ENCODE measurements around the gene CRMP1. TPM values are rescaled to one million over a fixed set of nuclear protein-coding genes. Genes with fewer than 3 reads are reported as not detected.

The CRMP1 gene
- total and polyA plus RNA-seq, 2 of the 4 experiments (the other 2 are of a cell fraction) = 4.1 to 7.4 TPM

GRCh38 chr4:5816851-5817375 is 76.0 kb downstream of the CRMP1 start:
- H3K27me3 ChIP-seq (ENCODE audit: control insufficient read depth, insufficient read depth, low read length) = no peaks in the 10 kb centered on the region
- H4K20me1 ChIP-seq (ENCODE audit: insufficient read depth, low read length) = peaks cover 26% of the 10 kb centered on the region
- dilution Hi-C loops (cut with HindIII; ENCODE audit: low sequenced_read_pairs, unreplicated experiment) = no loop called here

More at GRCh38 chr4:5816851-5817375, 76.0 kb downstream of the CRMP1 start:
- no peak overlapping the region for H2AK5ac ChIP-seq (ENCODE audit: low read depth, low read length)
- no peak overlapping the region for H2BK15ac ChIP-seq (ENCODE audit: low read depth, low read length)
- no peak overlapping the region for H2BK5ac ChIP-seq (ENCODE audit: low read depth, low read length, poor library complexity, severe bottlenecking)
- peaks cover 3 to 37% of the 10 kb centered on the region in 2 experiments; a peak in 3 of 4 replicates for H3K79me1 ChIP-seq (ENCODE audit: low read depth in 1 of 2, low read length in 2 of 2)
- H2BK20ac ChIP-seq (ENCODE audit: low read depth, low read length) = no peak overlapping the region
- no peak overlapping the region for H3K4me3 ChIP-seq (ENCODE audit: insufficient read depth, low read depth, low read length)
- H3K4ac ChIP-seq (ENCODE audit: low read depth, low read length) = no peak overlapping the region
- POLR2A ChIA-PET (ENCODE audit: unreplicated experiment) = no interaction called here
- DNase-seq (no peak), ATAC-seq (ENCODE audit: low read depth) (no peak)
- no peak overlapping the region for H3K14ac ChIP-seq (replicated peaks; ENCODE audit: low read depth, low read length)
- no peak overlapping the region for H2BK120ac ChIP-seq (ENCODE audit: low read depth, low read length)
- H4K5ac ChIP-seq (ENCODE audit: low read depth, low read length) = no peak overlapping the region
- no peak overlapping the region for H2AFZ ChIP-seq (replicated peaks; ENCODE audit: low read length, poor library complexity)
- no peak overlapping the region for H4K91ac ChIP-seq (ENCODE audit: insufficient read depth, low read depth, low read length)
- H3K9me3 ChIP-seq (ENCODE audit: control insufficient read depth, insufficient read depth, low read length) = no peaks in the 10 kb centered on the region
- H3K4me1 ChIP-seq (ENCODE audit: control insufficient read depth, insufficient read depth, low read length) = no peaks in the 10 kb centered on the region
- WGBS, 2 experiments (ENCODE audit: extremely low coverage in 2 of 2, insufficient read length in 1 of 2) = 91% methylated on average over 6 of the region's 12 CpGs; no CpG with 5 or more reads in 1 of the 2 experiments
- in situ Hi-C loops (cut with MboI; ENCODE audit: low sequenced_read_pairs) = no loop called here
- H2AK9ac ChIP-seq (replicated peaks; ENCODE audit: low read depth, low read length, poor library complexity) = no peak overlapping the region
- CTCF ChIA-PET = no interaction called here
- intact Hi-C loops (cut with micrococcal nuclease) = no loop called here
- H3K36me3 ChIP-seq (ENCODE audit: control insufficient read depth, insufficient read depth, low read length) = peaks cover 69% of the 10 kb centered on the region
- no peak overlapping the region for H4K8ac ChIP-seq (ENCODE audit: low read depth in 2 of 2, low read length in 2 of 2)
- H3K23ac ChIP-seq (ENCODE audit: low read depth, low read length) = no peak overlapping the region
- no peak overlapping the region for H3K9ac ChIP-seq (ENCODE audit: low read depth, low read length)
- H3K9me1 ChIP-seq (ENCODE audit: insufficient read depth, low read length) = peaks cover 9% of the 10 kb centered on the region; the same call in 1 of the 2 replicates
- no peak overlapping the region for H3K4me2 ChIP-seq (ENCODE audit: low read depth, low read length)
- H3K18ac ChIP-seq (ENCODE audit: low read depth, low read length) = no peak overlapping the region
- TF ChIP-seq RAD21 (IDR thresholded peaks at IDR 0.05; ENCODE audit: low read length) (no peak), CHD1 (IDR thresholded peaks at IDR 0.05; ENCODE audit: low read depth, low read length) (no peak), CTCF (conservative IDR thresholded peaks at IDR 0.05; ENCODE audit: low read depth, low read length) (no peak), SMC3 (IDR thresholded peaks at IDR 0.05; ENCODE audit: low read depth, low read length) (no peak), MAFK (IDR thresholded peaks at IDR 0.05; ENCODE audit: low read depth, low read length) (no peak), FOS (IDR thresholded peaks at IDR 0.05; ENCODE audit: low read depth, low read length) (no peak), ELK1 (IDR thresholded peaks at IDR 0.05; ENCODE audit: borderline replicate concordance, low read depth, low read length) (no peak), USF2 (IDR thresholded peaks at IDR 0.05; ENCODE audit: low read depth, low read length) (no peak), RCOR1 (IDR thresholded peaks at IDR 0.05; ENCODE audit: insufficient replicate concordance, low read length) (no peak), BHLHE40 (IDR thresholded peaks at IDR 0.05; ENCODE audit: low read depth, low read length) (no peak), MXI1 (IDR thresholded peaks at IDR 0.05; ENCODE audit: borderline replicate concordance, low read depth, low read length) (no peak), POLR2A (IDR thresholded peaks at IDR 0.05; ENCODE audit: low read depth, low read length) (no peak), CEBPB (IDR thresholded peaks at IDR 0.05; ENCODE audit: low read depth, low read length) (no peak), NFE2L2 (IDR thresholded peaks at IDR 0.05; ENCODE audit: low read depth, low read length) (no peak)
- H3K27ac ChIP-seq (ENCODE audit: insufficient read depth, low read length) = no peak overlapping the region
- H3K56ac ChIP-seq (ENCODE audit: extremely low read depth, insufficient read depth, low read length) = no peak overlapping the region
- BruUV-seq (replicated peaks) = no TSS peak
